Jurkat, Clone E6-1 (cell line): Measurements from ENCODE around the gene EPHB2.

Source experiments
- DNase-seq: peaks from one replicate; pipeline ENCODE4 v3.0.0-alpha.2; 2011; ENCODE audit warnings: low read depth, low spot score
- H3K4me3 ChIP-seq: 2 replicates; pipeline ENCODE4 v1.5.1; 2011; ENCODE audit warnings: mild to moderate bottlenecking, low read length, control low read depth, moderate library complexity

The EPHB2 gene

DNA sequence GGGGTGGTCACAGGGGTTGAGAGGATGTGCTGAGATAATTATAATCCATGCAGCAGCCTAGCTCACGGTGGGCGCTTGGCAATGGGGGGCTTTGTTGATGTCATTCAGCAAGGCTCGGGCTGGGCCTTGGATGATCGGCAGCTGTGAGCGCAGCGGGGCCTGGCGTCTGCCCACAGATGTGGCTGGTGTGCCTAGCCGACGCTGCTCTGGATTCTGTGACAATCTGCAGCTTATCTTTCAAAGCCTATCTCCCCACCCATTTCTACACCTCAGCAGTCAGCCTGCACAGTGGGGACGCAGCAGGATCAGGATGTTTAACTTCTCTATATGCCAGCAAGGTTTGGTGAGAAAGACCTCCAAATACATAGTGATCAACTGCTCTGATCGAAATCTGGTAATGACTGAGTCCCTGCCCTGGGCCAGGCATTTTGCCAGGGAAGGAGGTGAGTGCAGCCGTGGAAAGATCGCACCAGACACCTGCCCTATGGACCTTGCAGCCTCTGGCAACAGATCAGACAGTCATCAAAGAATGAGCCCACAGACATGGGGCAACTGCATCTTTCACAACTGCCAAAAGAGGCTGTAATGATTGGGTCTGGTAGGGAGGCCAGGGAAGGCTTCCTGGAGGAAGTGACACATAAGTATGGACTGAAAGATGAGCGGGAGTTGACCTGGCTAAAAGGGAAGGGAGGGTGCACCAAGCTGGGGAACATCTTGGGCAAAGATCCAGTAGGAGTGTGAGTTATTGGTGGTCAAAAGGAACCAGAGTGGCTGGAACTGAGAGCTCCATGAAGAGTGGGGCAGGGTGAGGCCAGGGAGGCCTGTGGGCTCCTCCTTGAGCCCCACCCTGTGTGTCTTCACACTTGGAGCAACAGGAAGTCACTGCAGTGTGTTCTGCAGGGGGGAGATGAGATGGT, 35.3 kb downstream of the EPHB2 start:
- DNase-seq = no peak
- no peak overlapping the region for H3K4me3 ChIP-seq

DNA sequence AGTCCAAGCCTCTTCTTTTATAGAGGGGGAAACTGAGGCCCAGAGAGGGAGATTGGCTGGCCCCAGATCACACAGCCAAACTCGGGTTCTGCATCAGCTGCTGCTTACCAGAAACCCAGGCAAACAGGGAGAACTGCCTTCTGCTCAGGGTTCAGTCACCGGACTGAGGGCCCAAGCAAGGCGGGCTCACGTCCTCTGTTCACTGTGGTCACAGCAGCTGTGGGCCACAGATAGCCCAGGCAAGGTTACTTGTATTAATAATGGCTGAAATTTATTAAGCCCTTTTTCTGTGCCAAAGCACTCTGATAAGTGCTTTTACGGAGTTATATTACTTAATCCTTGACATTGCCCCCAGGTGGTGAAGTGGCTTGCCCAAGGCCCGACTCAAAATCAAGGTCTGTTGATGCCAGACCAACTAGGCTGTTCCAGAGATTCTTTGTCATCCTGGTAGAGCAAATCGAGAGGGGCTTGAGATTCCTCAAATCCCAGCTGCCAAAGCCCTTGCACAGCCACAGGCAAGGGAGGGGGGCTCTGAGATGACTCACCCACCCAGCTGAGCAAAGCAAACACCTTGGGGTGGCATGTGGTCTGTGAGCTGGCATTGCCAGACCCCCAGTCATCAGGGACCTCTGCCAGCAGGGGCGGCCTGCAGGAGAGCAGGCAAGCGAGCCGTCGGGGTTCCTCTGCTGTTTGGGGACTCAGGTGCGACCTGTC, 36.5 kb downstream of the EPHB2 start:
- DNase-seq = no peak
- no peak overlapping the region for H3K4me3 ChIP-seq

DNA sequence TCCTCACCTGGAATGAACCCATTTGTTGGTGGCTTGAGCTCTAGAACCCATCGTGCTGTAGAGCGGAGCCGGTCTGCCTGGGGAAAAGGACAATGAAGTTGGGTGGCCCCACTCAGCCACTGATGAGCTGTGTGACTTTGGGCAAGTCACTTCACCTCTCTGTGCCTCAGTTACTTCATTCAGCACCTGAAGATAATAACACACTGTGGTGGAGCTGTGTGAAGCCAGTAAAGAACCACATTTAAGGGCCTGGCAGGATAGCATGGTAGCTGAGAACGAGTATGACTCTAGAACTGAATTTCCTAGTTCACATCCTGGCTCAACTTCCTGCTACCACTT, 37.1 kb downstream of the EPHB2 start:
- peak; percentile 24 for DNase-seq
- H3K4me3 ChIP-seq = no peak overlapping the region

DNA sequence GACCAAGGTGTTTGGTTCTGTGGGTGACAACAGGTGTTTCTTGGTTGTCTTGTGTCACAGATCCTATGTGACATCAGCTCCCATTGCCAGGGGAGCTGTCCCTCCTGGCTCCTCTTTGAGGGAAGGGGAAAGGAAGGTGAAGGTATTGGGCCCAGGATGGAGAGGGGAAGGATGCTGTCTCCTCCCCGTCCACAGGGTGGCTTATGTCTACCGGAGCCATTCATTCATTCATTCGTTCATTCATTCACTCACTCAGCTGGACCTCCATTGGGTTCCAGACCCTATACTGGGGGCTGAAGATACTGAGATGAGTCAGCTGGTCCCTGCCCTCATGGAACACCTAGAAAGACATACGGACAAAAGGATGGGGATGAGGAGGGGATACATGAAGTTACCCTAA, 38.9 kb downstream of the EPHB2 start:
- DNase-seq = no peak
- H3K4me3 ChIP-seq = no peak overlapping the region

DNA sequence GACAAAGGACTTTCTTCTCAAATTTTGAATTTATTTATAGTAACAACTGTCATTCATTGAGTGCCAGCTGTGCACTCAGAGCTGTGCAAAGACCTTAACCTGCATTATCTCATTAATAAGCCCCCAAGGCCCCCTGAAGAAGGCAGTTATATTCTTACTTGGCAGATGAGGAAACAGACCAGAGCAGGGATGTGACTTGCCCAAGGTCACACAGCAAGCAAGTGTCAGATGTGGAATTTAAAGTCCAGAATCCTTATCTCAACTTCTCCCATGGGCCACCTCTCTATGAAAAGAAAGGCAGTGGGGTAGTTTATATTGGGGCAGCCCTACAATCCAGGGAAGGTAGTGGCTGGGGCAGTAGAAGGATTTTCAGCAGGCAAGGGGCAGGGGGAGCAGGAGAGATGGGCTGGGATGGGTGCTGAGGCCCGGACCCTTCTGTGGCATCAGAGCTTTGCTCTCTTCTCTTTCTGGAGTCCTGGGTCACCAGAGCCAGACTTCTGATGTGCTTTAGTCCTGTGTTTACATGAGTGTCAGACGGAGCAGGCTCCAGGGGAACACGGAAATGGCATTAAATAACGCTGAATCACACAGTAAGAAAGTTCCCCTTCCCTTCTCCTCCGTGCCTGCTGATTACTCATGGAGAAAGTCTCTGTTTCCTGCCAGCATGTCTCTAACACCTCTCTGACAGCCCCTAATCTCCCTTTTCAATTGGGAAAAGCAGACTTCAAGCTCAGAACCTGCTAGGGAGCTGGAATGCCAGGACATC, 39.5 kb downstream of the EPHB2 start:
- no peak overlapping the region for H3K4me3 ChIP-seq

DNA sequence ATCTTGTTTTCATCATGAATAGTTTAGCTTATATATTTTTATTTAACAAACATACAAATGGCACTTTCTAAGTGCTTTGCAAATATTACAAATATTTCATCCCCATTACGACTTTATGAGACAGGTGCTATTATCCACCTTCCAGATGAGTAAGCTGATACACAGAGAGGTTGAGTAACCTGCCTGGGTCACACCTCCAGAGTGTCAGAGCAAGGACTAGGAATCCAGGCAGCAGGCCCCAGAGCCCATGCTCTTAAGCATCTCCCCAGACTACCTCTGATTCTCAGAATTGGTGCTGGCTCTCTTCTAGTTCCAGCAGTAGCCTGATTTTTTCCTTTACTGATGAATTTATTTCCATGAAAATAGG, 40.0 kb downstream of the EPHB2 start:
- DNase-seq = no peak
- H3K4me3 ChIP-seq = no peak overlapping the region

More for the DNA sequence above, 39.5 kb downstream of the EPHB2 start:
- no peak for DNase-seq

DNA sequence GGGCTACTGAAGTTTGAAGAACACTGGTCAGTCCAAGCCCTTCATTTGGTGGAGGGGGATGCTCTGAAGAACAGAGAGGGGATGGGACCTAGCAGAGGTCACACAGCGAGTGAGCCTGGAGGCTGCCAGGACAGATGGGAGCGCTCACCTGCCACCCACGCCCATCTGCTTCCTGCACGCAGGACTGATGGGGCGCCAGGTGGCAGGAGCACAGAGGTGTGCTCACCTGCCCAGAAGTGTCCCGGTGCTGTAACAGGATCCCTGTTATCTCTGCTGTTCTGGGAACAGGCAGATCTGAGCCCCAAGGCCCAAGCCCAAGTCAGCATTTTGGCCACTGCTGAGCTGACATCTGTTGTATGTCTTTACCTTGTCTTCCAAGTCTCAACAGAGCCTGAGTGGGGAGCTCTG, 40.5 kb downstream of the EPHB2 start:
- DNase-seq = no peak
- H3K4me3 ChIP-seq = no peak overlapping the region

DNA sequence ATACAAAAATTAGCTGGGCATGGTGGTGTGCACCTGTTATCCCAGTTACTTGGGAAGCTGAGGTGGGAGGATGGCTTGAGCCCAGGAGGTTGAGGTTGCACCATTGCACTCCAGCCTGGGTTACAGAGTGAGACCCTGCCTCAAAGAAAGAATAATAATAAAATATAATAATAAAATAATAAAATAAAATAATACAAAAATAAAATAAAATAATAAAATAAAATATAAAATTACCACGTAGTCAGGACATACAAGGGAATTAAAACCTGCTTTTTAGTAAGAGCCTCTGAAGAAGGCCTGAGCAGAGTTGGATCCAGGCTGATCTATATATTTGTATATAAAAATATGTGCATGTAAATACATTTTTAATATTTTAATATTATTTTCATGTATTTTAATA, 41.7 kb downstream of the EPHB2 start:
- H3K4me3 ChIP-seq = no peak overlapping the region
- no peak for DNase-seq

DNA sequence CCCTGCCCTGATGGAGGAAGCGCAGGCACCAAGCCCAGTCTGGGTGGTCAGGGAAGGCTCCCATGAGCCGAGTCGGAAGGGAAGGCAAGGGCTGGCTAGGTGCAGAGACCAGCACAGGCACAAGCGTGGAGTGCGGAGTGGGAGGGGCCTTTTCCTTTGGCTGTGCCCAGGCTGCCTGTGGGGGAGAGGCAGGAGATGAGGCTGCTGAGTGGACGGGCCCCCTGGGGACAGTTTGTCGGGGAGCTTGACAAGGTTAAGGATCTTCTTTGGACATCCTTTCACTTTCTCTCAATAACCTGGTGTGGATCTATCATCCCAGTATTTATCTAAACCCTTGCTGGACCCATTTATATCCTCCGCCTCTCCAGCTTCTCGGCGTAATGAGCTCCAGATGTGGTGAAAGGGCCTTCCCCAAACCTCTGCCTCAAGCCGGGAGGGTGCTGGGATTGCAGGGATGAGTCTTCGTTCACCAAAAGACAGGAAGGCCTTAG, 42.9 kb downstream of the EPHB2 start:
- no peak overlapping the region for H3K4me3 ChIP-seq
- no peak for DNase-seq

DNA sequence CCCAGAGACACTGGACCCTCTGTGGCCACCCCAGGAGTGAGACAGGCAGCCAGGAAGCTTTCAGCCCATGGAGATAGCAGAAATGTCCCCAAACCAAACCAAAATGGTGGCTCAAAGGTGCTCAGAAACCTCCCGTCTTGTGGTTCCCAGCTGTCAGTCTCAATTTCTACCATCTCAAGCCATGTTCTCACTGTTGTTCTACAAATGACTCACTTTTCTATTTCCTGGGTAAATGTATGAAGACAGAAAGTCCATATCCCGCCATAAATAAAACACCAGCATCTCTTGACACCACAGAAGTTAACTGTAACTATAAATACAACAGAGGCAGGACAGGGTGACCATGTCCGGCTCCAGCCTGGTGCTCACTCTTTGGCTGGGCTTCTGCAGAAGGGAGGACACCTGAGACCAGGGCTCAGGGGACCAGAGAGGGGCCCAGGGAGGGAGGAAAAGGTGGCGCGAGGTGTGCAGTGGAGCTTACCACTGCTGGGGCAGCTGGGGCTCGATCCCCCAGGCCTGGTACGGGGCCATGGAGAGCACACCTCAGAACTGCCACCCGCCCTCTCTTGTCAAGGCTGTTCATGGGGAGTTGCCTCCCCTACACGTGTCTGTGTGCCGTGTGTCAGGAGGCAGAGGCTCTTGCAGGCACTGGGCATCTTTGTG, 43.6 kb downstream of the EPHB2 start:
- DNase-seq = no peak
- no peak overlapping the region for H3K4me3 ChIP-seq

DNA sequence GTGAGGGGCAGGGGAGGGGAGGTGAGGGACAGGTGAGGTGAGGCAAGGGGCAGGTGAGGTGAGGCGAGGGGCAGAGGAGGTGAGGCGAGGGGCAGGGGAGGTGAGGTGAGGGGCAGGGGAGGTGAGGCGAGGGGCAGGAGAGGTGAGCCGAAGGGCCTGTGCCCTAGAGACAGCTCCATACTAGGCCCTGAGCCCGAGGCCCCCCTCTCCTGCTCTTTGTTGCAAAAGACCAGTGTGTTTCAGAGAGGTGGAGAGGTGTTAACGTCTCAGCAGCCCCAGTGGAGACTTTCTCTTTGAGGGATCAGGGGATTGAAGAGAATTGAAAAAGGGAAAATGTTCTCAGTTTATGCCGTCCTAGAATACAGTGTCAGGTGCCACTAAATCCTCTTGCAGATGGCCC, 44.2 kb downstream of the EPHB2 start:
- DNase-seq = no peak
- no peak overlapping the region for H3K4me3 ChIP-seq

DNA sequence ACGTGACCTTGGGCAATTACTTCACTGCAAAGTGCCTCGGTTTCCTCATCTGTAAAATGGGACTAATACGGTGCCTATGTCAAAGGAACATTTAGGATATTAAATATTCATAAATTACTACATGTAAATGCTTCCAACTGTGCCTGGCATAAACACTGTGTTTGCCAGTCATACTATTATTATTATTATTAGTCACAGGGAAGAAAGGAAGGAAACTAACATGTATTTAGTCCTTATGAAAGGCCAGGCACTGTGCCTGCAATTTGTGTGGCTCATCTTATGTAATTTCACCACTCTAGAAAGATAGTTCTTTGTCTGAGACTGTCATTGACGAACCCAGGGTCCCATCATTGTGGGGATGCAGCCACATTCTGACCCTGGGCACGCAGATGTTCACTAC, 45.0 kb downstream of the EPHB2 start:
- no peak for DNase-seq
- H3K4me3 ChIP-seq = no peak overlapping the region

DNA sequence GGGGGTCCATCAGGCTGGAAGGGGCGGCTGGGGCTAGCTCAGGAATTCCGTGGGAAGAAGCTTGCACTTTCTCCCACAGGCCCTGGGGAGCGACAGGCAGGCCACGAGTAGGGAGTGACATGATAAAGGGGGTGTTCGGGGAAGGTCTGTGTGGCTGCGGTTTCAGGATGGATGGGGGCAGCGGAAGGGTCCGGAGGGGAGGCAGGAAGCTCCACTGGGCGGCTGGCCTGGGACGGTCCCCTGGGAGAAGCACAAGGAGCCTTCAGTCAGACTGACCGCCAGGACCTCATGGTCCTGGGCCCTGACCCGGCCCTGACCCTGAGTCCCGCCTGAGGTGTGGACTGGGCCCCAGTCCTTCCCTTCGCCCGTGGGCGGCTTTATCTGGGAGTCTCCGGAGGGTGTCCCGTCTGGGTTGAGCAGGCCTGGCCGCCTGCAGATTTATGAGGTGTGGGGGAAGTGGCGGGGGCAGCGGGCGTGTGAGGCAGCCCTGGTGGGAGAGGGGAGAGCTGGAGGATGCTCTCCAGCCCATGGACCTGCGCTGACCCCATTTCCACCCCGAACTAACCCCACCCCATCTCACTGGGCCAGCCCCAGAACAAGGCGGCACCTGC, 45.6 kb downstream of the EPHB2 start:
- no peak for DNase-seq
- H3K4me3 ChIP-seq = no peak overlapping the region

DNA sequence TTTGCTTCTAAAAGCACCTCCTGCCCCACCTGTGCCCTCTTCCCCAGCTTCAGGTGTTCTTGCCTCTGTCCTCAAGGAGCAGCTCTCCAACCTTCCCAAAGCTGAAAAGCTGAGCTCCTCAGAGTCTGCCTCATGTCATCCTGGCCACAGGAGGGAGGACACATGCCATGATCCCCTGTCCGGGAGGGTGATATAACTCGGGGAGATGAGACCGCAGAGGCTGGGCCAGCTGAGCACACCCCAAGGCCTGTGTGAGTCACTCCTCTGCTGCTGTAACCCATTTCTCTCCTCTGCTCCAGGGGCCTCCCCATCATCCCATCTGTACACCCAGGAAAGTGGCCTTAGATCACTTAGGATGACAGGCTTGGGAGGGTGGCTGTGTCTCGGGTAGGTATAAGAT, 49.8 kb downstream of the EPHB2 start:
- DNase-seq = no peak
- H3K4me3 ChIP-seq = no peak overlapping the region

DNA sequence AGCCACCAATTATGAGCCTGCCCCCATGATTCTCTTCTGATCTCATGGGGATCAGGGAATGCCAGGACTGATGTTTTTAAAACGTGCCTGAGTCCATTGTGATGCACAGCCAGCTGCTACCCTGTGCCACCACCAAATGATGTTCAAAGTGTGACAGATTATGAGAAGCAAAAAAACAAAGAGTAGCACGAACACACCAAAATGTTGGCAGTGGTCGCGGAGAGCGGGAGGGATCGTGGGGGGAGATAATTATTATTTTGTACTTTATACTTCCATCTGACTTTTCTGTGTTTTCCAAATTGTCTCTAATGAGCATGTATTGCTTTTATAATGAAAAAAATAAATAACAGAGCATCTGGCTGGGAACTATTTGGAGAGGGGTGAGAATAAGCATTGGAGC, 50.5 kb downstream of the EPHB2 start:
- no peak overlapping the region for H3K4me3 ChIP-seq
- DNase-seq = no peak

DNA sequence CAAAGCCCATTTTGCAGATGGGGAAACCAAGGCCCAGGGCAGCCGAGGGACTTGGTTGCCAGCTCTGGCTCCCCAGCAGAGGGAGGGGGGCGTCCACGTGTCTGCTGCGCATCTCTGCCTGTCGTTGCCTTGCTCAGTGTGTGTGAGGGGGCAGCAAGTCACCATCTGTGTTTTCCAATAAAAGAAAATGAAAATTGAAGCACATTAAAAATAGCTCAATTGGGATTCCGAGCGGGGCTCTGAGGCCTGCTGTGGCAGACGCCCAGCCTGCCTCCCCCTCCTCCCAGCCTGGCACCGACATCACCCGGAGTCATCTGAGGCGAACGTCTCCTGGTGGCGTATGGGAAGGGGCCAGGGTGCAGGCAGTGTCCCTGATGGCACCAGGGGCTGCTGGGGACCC, 51.2 kb downstream of the EPHB2 start:
- H3K4me3 ChIP-seq = no peak overlapping the region
- DNase-seq = no peak

DNA sequence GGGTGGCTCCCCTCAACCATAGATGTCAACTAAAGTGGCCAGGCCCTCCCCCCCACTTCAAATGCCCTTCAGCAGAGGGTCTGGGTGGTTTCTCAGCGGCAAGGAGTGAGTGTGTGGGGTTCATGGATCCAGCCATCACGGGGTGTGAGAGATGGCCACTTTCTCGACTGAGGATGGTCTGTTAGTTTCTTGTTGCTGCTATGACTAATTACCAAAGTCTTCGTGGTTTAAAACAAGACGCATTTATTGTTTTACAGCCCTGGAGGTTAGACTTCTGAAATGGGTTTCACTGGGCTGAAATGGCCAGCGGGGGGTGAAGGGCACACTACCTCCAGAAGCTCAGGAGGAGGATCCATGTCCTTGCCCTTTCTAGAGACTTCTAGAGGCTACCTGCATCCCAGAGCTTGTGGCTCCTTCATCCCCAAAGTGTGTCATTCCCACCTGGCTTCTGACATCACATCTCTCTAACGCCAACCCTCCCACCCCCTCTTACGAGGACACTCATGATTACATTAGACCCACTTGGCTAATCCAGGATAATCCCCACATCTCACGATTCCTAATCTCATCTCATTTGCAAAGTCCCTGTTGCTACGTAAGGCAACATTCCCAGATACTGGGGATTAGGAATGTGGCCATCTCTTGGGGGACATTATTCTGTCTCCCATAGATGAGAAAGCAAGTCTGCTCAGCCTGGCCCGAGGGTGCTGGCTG, 53.0 kb downstream of the EPHB2 start:
- no peak overlapping the region for H3K4me3 ChIP-seq
- no peak for DNase-seq

DNA sequence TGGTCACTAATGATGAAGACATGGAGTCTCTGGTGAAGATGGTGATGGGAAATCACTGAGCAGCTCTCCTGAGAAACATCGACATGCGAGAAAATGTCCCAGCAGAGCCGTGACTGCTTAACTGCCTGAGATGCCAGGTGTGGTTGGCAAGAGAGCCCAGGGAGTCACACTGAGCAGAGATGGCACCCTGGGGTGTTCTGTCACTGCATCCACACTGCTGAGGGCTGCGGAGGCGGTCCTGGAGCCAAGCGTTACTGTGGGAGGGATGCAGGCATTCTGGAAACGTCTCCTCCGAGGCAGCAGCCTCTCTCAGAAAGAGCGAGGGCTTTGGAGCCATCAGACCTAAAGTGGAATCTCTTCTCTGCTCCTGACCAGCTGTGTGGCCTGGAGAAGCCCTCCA, 57.2 kb downstream of the EPHB2 start:
- no peak for DNase-seq
- H3K4me3 ChIP-seq = no peak overlapping the region
